Measurements from ENCODE around the gene ZNF536.

GRCh38 chr19:30361721-30362120 is 10.5 kb upstream of the ZNF536 start:
- TF ChIP-seq CTCF (IDR thresholded peaks at IDR 0.05) (no peak), POLR2A (IDR thresholded peaks at IDR 0.05) (no peak)
